Choroid plexus epithelial cell (primary cell): ENCODE measurements around the gene DNAH8.

ENCODE experiments used
- DNase-seq: peaks from one replicate; pipeline ENCODE4 v3.0.0-alpha.2; 2010; ENCODE audit warnings: low read depth
- H3K4me3 ChIP-seq: 2 replicates; pipeline ENCODE4 v1.5.1; 2011; ENCODE audit warnings: low read depth, mild to moderate bottlenecking, control low read depth, low read length, moderate library complexity
- TF ChIP-seq, protein P1 (sequence below): conservative IDR thresholded peaks from 2 replicates; pipeline ENCODE4 v1.5.1; 2011; ENCODE audit warnings: low read depth, mild to moderate bottlenecking, control low read depth, inconsistent platforms, low read length, moderate library complexity

The DNAH8 gene

DNA sequence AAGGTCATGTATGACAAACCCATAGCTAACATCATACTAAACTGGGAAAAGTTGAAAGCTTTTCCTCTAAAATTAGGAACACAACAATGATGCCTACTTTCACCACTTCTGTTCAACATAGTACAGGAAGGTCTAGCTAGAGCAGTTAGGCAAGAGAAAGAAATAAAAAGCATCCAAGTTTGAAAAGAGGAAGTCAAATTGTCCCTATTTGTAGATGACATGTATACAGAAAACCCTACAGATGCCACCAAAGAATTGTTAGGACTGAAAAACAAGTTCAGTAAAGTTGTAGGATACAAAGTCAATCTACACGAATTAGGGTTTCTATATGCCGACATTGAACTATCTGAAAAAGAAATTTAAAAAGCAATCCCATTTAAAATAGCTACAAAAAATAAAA lies 244.0 kb downstream of the DNAH8 start:
- DNase-seq, result no peak
- TF ChIP-seq, protein P1, sequence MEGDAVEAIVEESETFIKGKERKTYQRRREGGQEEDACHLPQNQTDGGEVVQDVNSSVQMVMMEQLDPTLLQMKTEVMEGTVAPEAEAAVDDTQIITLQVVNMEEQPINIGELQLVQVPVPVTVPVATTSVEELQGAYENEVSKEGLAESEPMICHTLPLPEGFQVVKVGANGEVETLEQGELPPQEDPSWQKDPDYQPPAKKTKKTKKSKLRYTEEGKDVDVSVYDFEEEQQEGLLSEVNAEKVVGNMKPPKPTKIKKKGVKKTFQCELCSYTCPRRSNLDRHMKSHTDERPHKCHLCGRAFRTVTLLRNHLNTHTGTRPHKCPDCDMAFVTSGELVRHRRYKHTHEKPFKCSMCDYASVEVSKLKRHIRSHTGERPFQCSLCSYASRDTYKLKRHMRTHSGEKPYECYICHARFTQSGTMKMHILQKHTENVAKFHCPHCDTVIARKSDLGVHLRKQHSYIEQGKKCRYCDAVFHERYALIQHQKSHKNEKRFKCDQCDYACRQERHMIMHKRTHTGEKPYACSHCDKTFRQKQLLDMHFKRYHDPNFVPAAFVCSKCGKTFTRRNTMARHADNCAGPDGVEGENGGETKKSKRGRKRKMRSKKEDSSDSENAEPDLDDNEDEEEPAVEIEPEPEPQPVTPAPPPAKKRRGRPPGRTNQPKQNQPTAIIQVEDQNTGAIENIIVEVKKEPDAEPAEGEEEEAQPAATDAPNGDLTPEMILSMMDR, result no peak
- H3K4me3 ChIP-seq, result no peak overlapping the region

DNA sequence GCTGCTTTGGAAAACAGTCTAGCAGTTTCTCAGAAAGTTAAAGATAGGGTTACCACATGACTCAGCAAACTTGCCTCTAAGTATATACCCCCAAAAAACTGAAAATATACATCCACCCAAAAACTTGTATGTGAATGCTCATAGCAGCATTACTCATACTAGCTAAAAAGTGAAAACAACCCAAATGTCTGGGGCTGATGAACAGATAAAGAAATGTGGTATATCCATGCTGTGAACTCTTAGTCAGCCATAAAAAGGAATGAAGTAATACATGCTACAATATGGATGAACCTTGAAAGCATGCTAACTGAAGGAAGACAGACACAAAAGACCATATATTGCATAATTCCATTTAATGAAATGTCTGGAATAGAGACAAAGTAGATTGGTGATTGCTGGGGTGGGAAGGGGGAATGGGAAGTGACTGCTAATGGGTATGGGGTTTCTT lies 253.6 kb downstream of the DNAH8 start:
- no peak for DNase-seq
- H3K4me3 ChIP-seq, result no peak overlapping the region
- TF ChIP-seq, protein P1, result no peak

DNA sequence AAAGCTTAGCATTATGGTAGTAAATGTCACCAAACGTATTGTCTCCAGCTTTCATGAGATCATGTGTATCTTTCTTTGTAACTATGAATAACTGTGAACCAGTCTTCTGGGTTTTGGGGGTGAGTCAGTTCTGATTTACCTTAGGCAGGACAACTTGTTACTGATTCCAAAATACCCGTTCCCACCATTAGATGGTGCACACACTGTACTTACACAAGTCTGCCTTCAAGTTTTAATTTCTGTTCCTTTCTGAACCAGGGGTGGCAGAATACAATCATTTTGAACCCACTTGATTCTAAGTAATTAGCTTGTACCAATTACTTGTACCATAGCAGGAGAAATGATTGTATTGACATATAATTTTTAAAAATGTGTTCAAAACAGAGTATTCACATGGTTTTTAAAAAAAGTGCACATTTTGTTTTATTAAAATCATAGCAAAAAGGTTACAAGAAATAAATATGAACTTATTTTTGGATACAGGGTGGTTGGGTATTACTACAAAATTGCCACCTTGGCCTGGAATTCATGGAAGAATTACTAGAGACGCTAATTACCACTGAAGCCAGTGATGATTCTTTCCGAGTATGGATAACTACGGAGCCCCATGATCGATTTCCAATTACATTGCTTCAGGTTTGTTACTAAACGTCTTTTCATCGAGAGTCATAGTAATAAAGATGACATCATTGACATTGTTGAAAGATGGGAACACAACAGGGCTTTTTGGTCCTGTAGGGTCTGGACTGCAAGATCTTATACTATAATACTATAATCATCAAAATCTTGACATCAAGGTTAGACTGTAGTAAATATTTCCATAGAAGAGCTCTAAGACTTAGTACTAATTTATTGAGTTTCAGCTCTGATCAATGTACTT lies 258.3 kb downstream of the DNAH8 start:
- peak; percentile 89 for DNase-seq
- no peak overlapping the region for H3K4me3 ChIP-seq
- TF ChIP-seq, protein P1, result peak; percentile 69

DNA sequence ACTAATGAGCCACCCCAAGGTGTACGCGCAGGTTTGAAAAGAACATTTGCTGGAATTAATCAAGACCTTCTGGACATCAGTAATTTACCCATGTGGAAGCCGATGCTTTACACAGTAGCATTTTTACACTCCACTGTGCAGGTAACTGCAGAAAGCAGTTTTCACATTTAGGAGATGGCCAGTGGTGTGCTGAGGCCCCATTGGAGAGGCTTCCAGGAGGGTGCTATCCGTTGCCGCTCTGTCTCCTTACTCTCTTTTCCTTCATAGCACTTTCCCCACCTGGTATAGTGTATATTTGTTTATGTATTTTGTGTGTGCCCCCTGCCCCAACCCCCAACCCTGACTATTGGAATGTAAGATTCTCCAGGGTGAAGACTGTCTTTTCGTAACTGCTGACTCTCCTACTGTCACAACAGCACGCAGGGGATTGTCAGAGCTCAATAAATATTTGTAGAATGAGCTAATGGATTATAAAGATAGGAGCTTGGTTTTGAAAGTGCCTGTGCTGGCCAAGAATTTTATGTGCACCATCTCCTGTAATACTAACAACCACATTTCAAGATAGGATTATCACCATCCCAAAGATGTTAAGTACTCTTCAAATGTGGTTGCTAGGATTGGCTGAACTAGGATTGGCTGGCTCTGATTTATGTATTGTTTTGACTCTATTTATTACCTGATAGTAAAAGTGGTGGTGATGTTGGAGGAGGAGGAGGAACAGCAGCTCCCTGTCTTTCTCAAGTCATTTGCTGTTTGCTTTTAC lies 259.5 kb downstream of the DNAH8 start:
- H3K4me3 ChIP-seq, result no peak overlapping the region
- TF ChIP-seq, protein P1, result no peak
- peak; percentile 27 for DNase-seq

DNA sequence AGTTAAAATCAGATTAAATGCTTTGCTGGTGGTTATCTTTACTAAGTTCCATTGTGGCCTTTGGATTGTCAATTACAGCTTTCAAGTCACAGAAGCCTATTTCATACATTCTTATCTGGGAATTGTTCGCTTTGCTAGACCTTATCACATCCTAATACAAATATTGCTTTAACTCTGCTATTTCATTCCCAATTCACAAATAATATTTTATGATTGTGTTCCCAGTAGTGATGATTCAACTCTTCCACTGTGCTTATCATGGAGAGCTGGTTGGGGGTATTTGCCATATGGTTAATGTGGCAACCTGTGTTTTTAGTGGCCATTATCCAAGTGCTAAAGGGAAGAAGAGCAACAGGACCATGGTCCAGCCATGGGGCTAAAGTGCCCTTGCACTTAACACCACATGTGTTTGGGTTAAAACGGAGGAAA lies 260.5 kb downstream of the DNAH8 start:
- no peak overlapping the region for H3K4me3 ChIP-seq
- TF ChIP-seq, protein P1, result no peak
- peak; percentile 30 for DNase-seq

DNA sequence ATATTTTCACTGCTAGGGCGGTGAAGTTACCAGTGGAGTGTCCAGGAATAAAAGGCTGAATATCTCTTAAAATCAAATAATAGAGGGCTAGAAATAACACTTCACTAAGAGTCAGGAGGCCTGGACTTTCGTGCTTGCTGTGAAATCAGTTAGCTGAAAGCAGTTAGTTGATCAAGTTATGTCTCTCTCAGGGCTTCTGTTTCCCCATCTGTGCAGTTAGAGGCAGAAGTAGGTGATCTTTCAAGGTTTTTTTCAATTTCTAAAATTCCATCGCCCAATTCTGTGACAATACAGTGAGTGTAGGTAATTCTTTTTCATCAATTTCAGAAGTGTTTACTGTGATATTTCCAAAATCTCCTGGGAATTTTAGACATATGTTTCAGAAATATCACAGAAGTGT lies 260.9 kb downstream of the DNAH8 start:
- TF ChIP-seq, protein P1, result no peak
- no peak overlapping the region for H3K4me3 ChIP-seq
- DNase-seq, result no peak
